ENCODE results near the gene EEF1B2. TPM values are rescaled to one million over a fixed set of nuclear protein-coding genes. Genes with fewer than 3 reads are reported as not detected.

The EEF1B2 gene
- 480 and 604 TPM in 2 replicates for total RNA-seq

DNA sequence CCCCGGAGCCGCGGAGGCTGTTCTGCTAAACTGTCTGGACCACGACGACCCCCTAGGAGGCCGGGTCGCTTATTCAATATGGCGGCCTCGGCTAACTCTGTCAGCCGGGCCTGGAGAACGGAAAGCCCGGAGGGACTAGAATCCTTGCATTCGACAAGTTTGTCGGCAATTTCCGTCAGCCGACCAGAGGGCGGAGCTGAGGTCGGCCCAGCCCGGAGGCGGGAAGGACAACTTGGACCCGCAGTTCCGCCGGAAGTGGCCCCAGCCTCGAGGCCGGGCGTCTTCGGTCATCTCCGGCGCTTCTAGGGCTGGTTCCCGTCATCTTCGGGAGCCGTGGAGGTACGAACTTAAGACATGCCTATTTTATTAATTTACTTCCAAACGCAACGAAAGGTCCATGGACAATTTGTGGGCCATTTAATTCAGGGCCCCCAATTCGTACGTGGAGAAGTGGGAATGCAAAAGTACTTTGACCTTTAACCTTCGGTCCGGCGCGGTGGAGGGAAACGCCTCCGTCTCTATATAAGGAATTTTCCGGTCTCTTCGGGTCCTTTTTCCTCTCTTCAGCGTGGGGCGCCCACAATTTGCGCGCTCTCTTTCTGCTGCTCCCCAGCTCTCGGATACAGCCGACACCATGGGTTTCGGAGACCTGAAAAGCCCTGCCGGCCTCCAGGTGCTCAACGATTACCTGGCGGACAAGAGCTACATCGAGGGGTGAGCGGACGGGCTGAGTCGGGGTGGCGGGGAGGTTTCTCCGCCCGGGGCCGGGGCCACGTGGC, at the start of gene EEF1B2, which contains the start of gene NDUFS1:
TSS of gene EEF1B2 (plus strand) at position 550 of the 779 bp plus-strand sequence. CDS start at position 635, 85 bp downstream.
TSS of gene NDUFS1 (minus strand) at position 99 of the 779 bp plus-strand sequence. CDS start 5,766 bp downstream, outside the sequence.

Other genes starting within 250 kb of the EEF1B2 start
- 5.2 and 13.6 TPM in 2 replicates for gene INO80D, start 73.7 kb upstream of the EEF1B2 start, total RNA-seq
- 84.5 and 146 TPM in 2 replicates for gene NDUFS1, start 451 bp upstream of the EEF1B2 start, total RNA-seq
- 5.8 and 20.3 TPM in 2 replicates for gene ZDBF2, start 114.8 kb downstream of the EEF1B2 start, total RNA-seq